Testis (tissue), 2 donors: Measurements from ENCODE around the gene TEAD1.

ENCODE experiments used
- CTCF ChIP-seq, 3 experiments: fragments of 450-650 bp in 2 of 3; fragments of 200-600 bp in 1 of 3; sonication (generic) in 1 of 3; IDR thresholded peaks; one replicate each; pipeline ENCODE4 v1.5.1; 2016 to 2019; ENCODE audit warnings: antibody characterized with exemption in 3 of 3, mild to moderate bottlenecking in 2 of 3, moderate library complexity in 1 of 3
- POLR2A ChIP-seq: fragments of 450-650 bp; IDR thresholded peaks from one replicate; pipeline ENCODE4 v1.6.1; 2017; ENCODE audit warnings: antibody characterized with exemption, mild to moderate bottlenecking, moderate library complexity

- TF ChIP-seq CTCF (IDR thresholded peaks at IDR 0.05) (no peak), POLR2A (no peak)
Observed at GRCh38 chr11:12973528-12974181, 299.4 kb downstream of the TEAD1 start.
